Activated naive CD8-positive, alpha-beta T cell treated with anti-CD3 and anti-CD28 coated beads, Interleukin-2, amount 10 ng/mL, durations not matched to agents 7 days and 5 days (primary cell): ENCODE measurements around the gene PNMA6E. TPM values are rescaled to one million over a fixed set of nuclear protein-coding genes. Genes with fewer than 3 reads are reported as not detected.

ENCODE experiments used
- ATAC-seq: fragments of 150-1000 bp; cut with Tn5 transposase; one replicate; pipeline ENCODE4 v1.10.0; 2021; ENCODE audit warnings: low read depth, moderate library complexity
- POLR2A ChIA-PET: fragments of 350-600 bp; sonication (Branson Sonifier 250); formaldehyde crosslinking; loops from one replicate; lab custom pipeline; 2021; ENCODE audit warnings: antibody characterized with exemption; lab: Charles Lee
- DNase-seq: peaks from one replicate; pipeline ENCODE4 v3.0.0; 2021
- H3K27ac Mint-ChIP-seq: one replicate; pipeline ENCODE4 v1.8.0; 2022; ENCODE audit warnings: mild to moderate bottlenecking, mixed read lengths
- H3K27me3 Mint-ChIP-seq: one replicate; pipeline ENCODE4 v1.8.0; 2022; ENCODE audit warnings: mild to moderate bottlenecking, moderate library complexity, mixed read lengths
- H3K36me3 Mint-ChIP-seq: one replicate; pipeline ENCODE4 v1.8.0; 2021; ENCODE audit warnings: mild to moderate bottlenecking, mixed read lengths
- H3K4me1 Mint-ChIP-seq: one replicate; pipeline ENCODE4 v1.8.0; 2021; ENCODE audit warnings: mixed read lengths
- H3K4me3 Mint-ChIP-seq: one replicate; pipeline ENCODE4 v1.8.0; 2022; ENCODE audit warnings: mild to moderate bottlenecking, moderate library complexity, mixed read lengths
- H3K9me3 Mint-ChIP-seq: one replicate; pipeline ENCODE4 v1.8.0; 2021; ENCODE audit warnings: mixed read lengths
- total RNA-seq, 2 experiments: library from RNA; stranded (reverse); gene quantifications; one replicate each; pipeline ENCODE4 v1.2.3, GENCODE V29; 2021

PNMA6E gene
- total RNA-seq, 2 experiments from 2014 or later: not detected

- Mint-ChIP-seq H3K4me1 (no peaks in the 10 kb centered on the region), H3K27me3 (peaks cover 2% of the 10 kb centered on the region), H3K9me3 (peaks cover 4% of the 10 kb centered on the region), H3K4me3 (no peak overlapping the region), H3K27ac (no peak overlapping the region), H3K36me3 (peaks cover 10% of the 10 kb centered on the region)
- no peak for DNase-seq
- POLR2A ChIA-PET: no interaction called here
- ATAC-seq: no peak
Measured at GRCh38 chrX:153357877-153358276, 43.3 kb downstream of the PNMA6E start.

GRCh38 chrX:153353416-153353815, 47.7 kb downstream of the PNMA6E start:
- H3K27ac Mint-ChIP-seq: no peak overlapping the region
- H3K9me3 Mint-ChIP-seq: peaks cover 4% of the 10 kb centered on the region
- no peaks in the 10 kb centered on the region for H3K27me3 Mint-ChIP-seq
- DNase-seq (no peak), ATAC-seq (no peak)
- POLR2A ChIA-PET: no interaction called here
- H3K4me1 Mint-ChIP-seq: peaks cover 6% of the 10 kb centered on the region
- H3K36me3 Mint-ChIP-seq: peaks cover 30% of the 10 kb centered on the region
- H3K4me3 Mint-ChIP-seq: no peak overlapping the region

GRCh38 chrX:153352858-153353257, 48.3 kb downstream of the PNMA6E start:
- Mint-ChIP-seq H3K27ac (no peak overlapping the region), H3K4me3 (no peak overlapping the region), H3K9me3 (peaks cover 4% of the 10 kb centered on the region), H3K4me1 (peaks cover 6% of the 10 kb centered on the region), H3K27me3 (no peaks in the 10 kb centered on the region), H3K36me3 (peaks cover 30% of the 10 kb centered on the region)
- POLR2A ChIA-PET: no interaction called here
- DNase-seq (no peak), ATAC-seq (no peak)

- Mint-ChIP-seq H3K27me3 (no peaks in the 10 kb centered on the region), H3K4me3 (no peak overlapping the region), H3K9me3 (no peaks in the 10 kb centered on the region), H3K27ac (no peak overlapping the region), H3K36me3 (peaks cover 27% of the 10 kb centered on the region), H3K4me1 (peaks cover 6% of the 10 kb centered on the region)
- DNase-seq: no peak
- POLR2A ChIA-PET: no interaction called here
- no peak for ATAC-seq
Measured at GRCh38 chrX:153351981-153352380, 49.2 kb downstream of the PNMA6E start.

GRCh38 chrX:153349952-153350351, 51.2 kb downstream of the PNMA6E start:
- ATAC-seq (peak; percentile 80), DNase-seq (no peak)
- H3K4me3 Mint-ChIP-seq: no peak overlapping the region
- peaks cover 8% of the 10 kb centered on the region for H3K4me1 Mint-ChIP-seq
- no peaks in the 10 kb centered on the region for H3K27me3 Mint-ChIP-seq
- H3K9me3 Mint-ChIP-seq: no peaks in the 10 kb centered on the region
- H3K36me3 Mint-ChIP-seq: peaks cover 40% of the 10 kb centered on the region
- POLR2A ChIA-PET: no interaction called here
- peak overlapping the region; percentile 76 for H3K27ac Mint-ChIP-seq

- no peaks in the 10 kb centered on the region for H3K27me3 Mint-ChIP-seq
- H3K9me3 Mint-ChIP-seq: no peaks in the 10 kb centered on the region
Measured at GRCh38 chrX:153348421-153348820, 52.7 kb downstream of the PNMA6E start.

GRCh38 chrX:153347530-153347929, 53.6 kb downstream of the PNMA6E start:
- peaks cover 21% of the 10 kb centered on the region for H3K4me1 Mint-ChIP-seq
- POLR2A ChIA-PET: no interaction called here
- H3K4me3 Mint-ChIP-seq: no peak overlapping the region
- DNase-seq (no peak), ATAC-seq (no peak)
- no peaks in the 10 kb centered on the region for H3K27me3 Mint-ChIP-seq
- H3K27ac Mint-ChIP-seq: no peak overlapping the region
- no peaks in the 10 kb centered on the region for H3K9me3 Mint-ChIP-seq
- H3K36me3 Mint-ChIP-seq: peaks cover 41% of the 10 kb centered on the region

More at GRCh38 chrX:153348421-153348820, 52.7 kb downstream of the PNMA6E start:
- POLR2A ChIA-PET: no interaction called here
- no peak for DNase-seq
- no peak for ATAC-seq
- H3K4me1 Mint-ChIP-seq: peaks cover 15% of the 10 kb centered on the region
- H3K36me3 Mint-ChIP-seq: peaks cover 39% of the 10 kb centered on the region
- no peak overlapping the region for H3K27ac Mint-ChIP-seq
- H3K4me3 Mint-ChIP-seq: no peak overlapping the region

Other genes starting within 250 kb of the PNMA6E start
- gene MAGEA1, start 222.1 kb downstream of the PNMA6E start, total RNA-seq: not detected
- gene PNMA6F, start 79.6 kb downstream of the PNMA6E start, total RNA-seq: not detected
- gene ZNF275, start 67.2 kb downstream of the PNMA6E start, total RNA-seq: 10 to 100 TPM; 22.6 to 24.6 TPM
- gene ZFP92, start 10.1 kb upstream of the PNMA6E start, total RNA-seq: 1 to 10 TPM; 1.1 to 1.2 TPM
- gene TREX2, start 44.7 kb upstream of the PNMA6E start, total RNA-seq: 1 to 10 TPM; 2.2 to 3.1 TPM
- 10 to 100 TPM; 35.4 to 36.5 TPM for gene HAUS7, start 69.2 kb upstream of the PNMA6E start, total RNA-seq
- gene BGN, start 93.6 kb upstream of the PNMA6E start, total RNA-seq: not detected
- gene ATP2B3, start 116.3 kb upstream of the PNMA6E start, total RNA-seq: not detected
- 10 to 100 TPM; 19.0 to 19.7 TPM for gene CCNQ, start 197.8 kb upstream of the PNMA6E start, total RNA-seq
- gene DUSP9, start 245.9 kb upstream of the PNMA6E start, total RNA-seq: not detected